Measurements from ENCODE around the gene VMAC.
"Not testable (repeated sequence)": the region's sequence is repeated elsewhere in the genome, so short reads cannot be mapped to it uniquely, and the experiment has no call there.

The VMAC gene

GRCh38 chr19:5880196-5880595, 24.5 kb upstream of the VMAC start:
- H3K36me3 Mint-ChIP-seq (ENCODE audit: low read depth): no peaks in the 10 kb centered on the region
- H3K27ac Mint-ChIP-seq: no peak overlapping the region
- H3K4me1 Mint-ChIP-seq (ENCODE audit: low read depth): no peaks in the 10 kb centered on the region
- peaks cover 5% of the 10 kb centered on the region for H3K27me3 Mint-ChIP-seq (ENCODE audit: low read depth)
- no peaks in the 10 kb centered on the region for H3K9me3 Mint-ChIP-seq
- no peak overlapping the region for H3K4me3 Mint-ChIP-seq

- Mint-ChIP-seq H3K4me3 (no peak overlapping the region), H3K27ac (no peak overlapping the region), H3K9me3 (no peaks in the 10 kb centered on the region), H3K27me3 (ENCODE audit: low read depth) (peaks cover 5% of the 10 kb centered on the region), H3K4me1 (ENCODE audit: low read depth) (no peaks in the 10 kb centered on the region), H3K36me3 (ENCODE audit: low read depth) (no peaks in the 10 kb centered on the region)
These were observed 24.0 kb upstream of the VMAC start for GRCh38 chr19:5880604-5881078.

- H3K27ac Mint-ChIP-seq: no peak overlapping the region
- H3K9me3 Mint-ChIP-seq: no peaks in the 10 kb centered on the region
- H3K4me1 Mint-ChIP-seq (ENCODE audit: low read depth): no peaks in the 10 kb centered on the region
- H3K27me3 Mint-ChIP-seq (ENCODE audit: low read depth): peaks cover 5% of the 10 kb centered on the region
- H3K36me3 Mint-ChIP-seq (ENCODE audit: low read depth): no peaks in the 10 kb centered on the region
- no peak overlapping the region for H3K4me3 Mint-ChIP-seq
These were observed 23.0 kb upstream of the VMAC start for GRCh38 chr19:5881543-5882299.

GRCh38 chr19:5882421-5882968, 22.2 kb upstream of the VMAC start:
- Mint-ChIP-seq H3K27me3 (ENCODE audit: low read depth) (peaks cover 5% of the 10 kb centered on the region), H3K4me3 (no peak overlapping the region), H3K9me3 (no peaks in the 10 kb centered on the region), H3K4me1 (ENCODE audit: low read depth) (no peaks in the 10 kb centered on the region), H3K36me3 (ENCODE audit: low read depth) (no peaks in the 10 kb centered on the region), H3K27ac (no peak overlapping the region)

GRCh38 chr19:5883157-5883873, 21.4 kb upstream of the VMAC start:
- H3K27ac Mint-ChIP-seq; H3K9me3 Mint-ChIP-seq; H3K4me3 Mint-ChIP-seq; H3K36me3 Mint-ChIP-seq (ENCODE audit: low read depth); H3K27me3 Mint-ChIP-seq (ENCODE audit: low read depth); H3K4me1 Mint-ChIP-seq (ENCODE audit: low read depth): not testable (repeated sequence)

- not testable (repeated sequence) for H3K27ac Mint-ChIP-seq; H3K27me3 Mint-ChIP-seq (ENCODE audit: low read depth); H3K36me3 Mint-ChIP-seq (ENCODE audit: low read depth); H3K4me3 Mint-ChIP-seq; H3K9me3 Mint-ChIP-seq; H3K4me1 Mint-ChIP-seq (ENCODE audit: low read depth)
These were observed 20.4 kb upstream of the VMAC start for GRCh38 chr19:5884065-5884811.

- Mint-ChIP-seq H3K27me3 (ENCODE audit: low read depth) (no peaks in the 10 kb centered on the region), H3K4me1 (ENCODE audit: low read depth) (no peaks in the 10 kb centered on the region), H3K4me3 (no peak overlapping the region), H3K9me3 (no peaks in the 10 kb centered on the region), H3K27ac (no peak overlapping the region), H3K36me3 (ENCODE audit: low read depth) (no peaks in the 10 kb centered on the region)
These were observed 15.2 kb upstream of the VMAC start for GRCh38 chr19:5889288-5889971.

- Mint-ChIP-seq H3K9me3 (no peaks in the 10 kb centered on the region), H3K36me3 (ENCODE audit: low read depth) (no peaks in the 10 kb centered on the region), H3K27ac (no peak overlapping the region), H3K27me3 (ENCODE audit: low read depth) (no peaks in the 10 kb centered on the region), H3K4me1 (ENCODE audit: low read depth) (no peaks in the 10 kb centered on the region), H3K4me3 (no peak overlapping the region)
These were observed 14.6 kb upstream of the VMAC start for GRCh38 chr19:5890099-5890498.

- H3K4me3 Mint-ChIP-seq: no peak overlapping the region
- no peaks in the 10 kb centered on the region for H3K27me3 Mint-ChIP-seq (ENCODE audit: low read depth)
- peaks cover 2% of the 10 kb centered on the region for H3K36me3 Mint-ChIP-seq (ENCODE audit: low read depth)
- no peaks in the 10 kb centered on the region for H3K4me1 Mint-ChIP-seq (ENCODE audit: low read depth)
- H3K27ac Mint-ChIP-seq: no peak overlapping the region
- H3K9me3 Mint-ChIP-seq: no peaks in the 10 kb centered on the region
These were observed 13.1 kb upstream of the VMAC start for GRCh38 chr19:5891572-5891937.

GRCh38 chr19:5891938-5892771, 12.5 kb upstream of the VMAC start:
- Mint-ChIP-seq H3K27ac (no peak overlapping the region), H3K4me1 (ENCODE audit: low read depth) (no peaks in the 10 kb centered on the region), H3K27me3 (ENCODE audit: low read depth) (no peaks in the 10 kb centered on the region), H3K4me3 (no peak overlapping the region), H3K36me3 (ENCODE audit: low read depth) (peaks cover 2% of the 10 kb centered on the region), H3K9me3 (no peaks in the 10 kb centered on the region)

- Mint-ChIP-seq H3K4me3 (no peak overlapping the region), H3K27ac (no peak overlapping the region), H3K36me3 (ENCODE audit: low read depth) (peaks cover 2% of the 10 kb centered on the region), H3K9me3 (no peaks in the 10 kb centered on the region), H3K4me1 (ENCODE audit: low read depth) (no peaks in the 10 kb centered on the region), H3K27me3 (ENCODE audit: low read depth) (no peaks in the 10 kb centered on the region)
These were observed 11.8 kb upstream of the VMAC start for GRCh38 chr19:5892772-5893275.

GRCh38 chr19:5893296-5893903, 11.3 kb upstream of the VMAC start:
- H3K27ac Mint-ChIP-seq: no peak overlapping the region

More at GRCh38 chr19:5893296-5893903, 11.3 kb upstream of the VMAC start:
- Mint-ChIP-seq H3K27me3 (ENCODE audit: low read depth) (no peaks in the 10 kb centered on the region), H3K9me3 (no peaks in the 10 kb centered on the region), H3K4me3 (no peak overlapping the region), H3K4me1 (ENCODE audit: low read depth) (no peaks in the 10 kb centered on the region), H3K36me3 (ENCODE audit: low read depth) (peaks cover 2% of the 10 kb centered on the region)
